NT2/D1 (cell line): ENCODE measurements around the gene FYCO1.

ENCODE experiments used
- SUZ12 ChIP-seq: IDR thresholded peaks from 2 replicates; pipeline ENCODE4 v1.6.1; 2011; ENCODE audit not compliant: insufficient read length, insufficient read depth; ENCODE audit errors: extremely low read depth
- YY1 ChIP-seq: IDR thresholded peaks from 2 replicates; pipeline ENCODE4 v1.6.1; 2011; ENCODE audit not compliant: insufficient read length, insufficient read depth
- ZNF274 ChIP-seq: IDR thresholded peaks from 2 replicates; pipeline ENCODE4 v1.6.1; 2011; ENCODE audit warnings: mild to moderate bottlenecking, low read depth, low read length

DNA sequence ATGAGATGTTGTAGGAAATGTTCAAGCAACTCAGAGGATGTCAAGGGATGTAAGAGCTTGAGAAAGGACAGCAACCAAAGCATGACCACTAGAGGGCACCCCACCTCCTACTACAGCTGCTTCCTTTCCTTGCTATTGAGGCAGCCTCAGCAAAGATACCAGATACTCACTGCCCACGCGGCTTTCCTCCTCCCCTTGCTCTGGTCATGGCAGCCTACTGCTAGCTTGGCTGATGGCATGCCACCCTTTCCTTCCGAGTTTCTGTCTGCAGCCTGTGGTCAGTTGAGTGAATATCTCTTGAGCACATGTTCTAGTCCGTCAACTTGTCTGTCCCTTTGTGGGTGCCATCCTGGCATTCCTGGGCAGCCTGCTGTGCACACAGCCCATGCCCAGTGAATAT lies 56.8 kb downstream of the FYCO1 start:
- no peak for TF ChIP-seq ZNF274
- no peak for TF ChIP-seq YY1
- TF ChIP-seq SUZ12: no peak
